Left ventricle myocardium inferior (tissue), 1 donor: ENCODE results near the gene UMODL1. TPM values are rescaled to one million over a fixed set of nuclear protein-coding genes. Genes with fewer than 3 reads are reported as not detected.
"Not testable (repeated sequence)": the region's sequence is repeated elsewhere in the genome, so short reads cannot be mapped to it uniquely, and the experiment has no call there.

Experiments
- DNase-seq: peaks from one replicate; pipeline ENCODE4 v3.0.0-alpha.2; 2020
- H3K27ac ChIP-seq: fragments of 200-600 bp; replicated peaks from 2 replicates; pipeline ENCODE4 v1.8.0; 2021
- H3K27me3 ChIP-seq: fragments of 200-600 bp; 2 replicates; pipeline ENCODE4 v1.8.0; 2021; ENCODE audit warnings: low read depth
- H3K36me3 ChIP-seq: fragments of 200-600 bp; 2 replicates; pipeline ENCODE4 v1.8.0; 2021
- H3K4me1 ChIP-seq: fragments of 200-600 bp; 2 replicates; pipeline ENCODE4 v1.8.0; 2021
- H3K4me3 ChIP-seq: fragments of 200-600 bp; 2 replicates; pipeline ENCODE4 v1.8.0; 2021; ENCODE audit warnings: mild to moderate bottlenecking, moderate library complexity
- H3K9me3 ChIP-seq: fragments of 200-600 bp; replicated peaks from 2 replicates; pipeline ENCODE4 v1.8.0; 2021
- intact Hi-C: fragments of 100-400 bp; cut with micrococcal nuclease; formaldehyde crosslinking; loops from one replicate; pipeline ENCODE4 v1.11.0; 2022
- total RNA-seq: library from RNA; stranded (reverse); fragmentation: NEBNext Ultra II Directional; extraction: Animal tissue kit (Norgen Biotek cat#: 25700); gene quantifications from one replicate; pipeline ENCODE4 v1.2.1, GENCODE V29; 2021
- TF ChIP-seq, protein P1 (sequence below): fragments of 200-600 bp; IDR thresholded peaks from 2 replicates; pipeline ENCODE4 v1.8.0; 2021; ENCODE audit warnings: antibody characterized with exemption, mild to moderate bottlenecking, borderline replicate concordance
- donor health status: DM: no; HTN: yes; CAD: no; lungs with severe emphysema.

The UMODL1 gene
- total RNA-seq, 1 donor from 2014 or later, result 0.08 TPM

- Histone ChIP-seq H3K4me1 (no peaks in the 10 kb centered on the region), H3K4me3 (no peak overlapping the region), H3K27ac (no peak overlapping the region), H3K9me3 (no peaks in the 10 kb centered on the region), H3K36me3 (no peaks in the 10 kb centered on the region), H3K27me3 (peaks cover 50% of the 10 kb centered on the region)
- TF ChIP-seq, protein P1, sequence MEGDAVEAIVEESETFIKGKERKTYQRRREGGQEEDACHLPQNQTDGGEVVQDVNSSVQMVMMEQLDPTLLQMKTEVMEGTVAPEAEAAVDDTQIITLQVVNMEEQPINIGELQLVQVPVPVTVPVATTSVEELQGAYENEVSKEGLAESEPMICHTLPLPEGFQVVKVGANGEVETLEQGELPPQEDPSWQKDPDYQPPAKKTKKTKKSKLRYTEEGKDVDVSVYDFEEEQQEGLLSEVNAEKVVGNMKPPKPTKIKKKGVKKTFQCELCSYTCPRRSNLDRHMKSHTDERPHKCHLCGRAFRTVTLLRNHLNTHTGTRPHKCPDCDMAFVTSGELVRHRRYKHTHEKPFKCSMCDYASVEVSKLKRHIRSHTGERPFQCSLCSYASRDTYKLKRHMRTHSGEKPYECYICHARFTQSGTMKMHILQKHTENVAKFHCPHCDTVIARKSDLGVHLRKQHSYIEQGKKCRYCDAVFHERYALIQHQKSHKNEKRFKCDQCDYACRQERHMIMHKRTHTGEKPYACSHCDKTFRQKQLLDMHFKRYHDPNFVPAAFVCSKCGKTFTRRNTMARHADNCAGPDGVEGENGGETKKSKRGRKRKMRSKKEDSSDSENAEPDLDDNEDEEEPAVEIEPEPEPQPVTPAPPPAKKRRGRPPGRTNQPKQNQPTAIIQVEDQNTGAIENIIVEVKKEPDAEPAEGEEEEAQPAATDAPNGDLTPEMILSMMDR, result no peak
- no peak for DNase-seq
- intact Hi-C loops, result no loop called here
Measured at GRCh38 chr21:42073145-42074099, 2.3 kb downstream of the UMODL1 start.

DNA sequence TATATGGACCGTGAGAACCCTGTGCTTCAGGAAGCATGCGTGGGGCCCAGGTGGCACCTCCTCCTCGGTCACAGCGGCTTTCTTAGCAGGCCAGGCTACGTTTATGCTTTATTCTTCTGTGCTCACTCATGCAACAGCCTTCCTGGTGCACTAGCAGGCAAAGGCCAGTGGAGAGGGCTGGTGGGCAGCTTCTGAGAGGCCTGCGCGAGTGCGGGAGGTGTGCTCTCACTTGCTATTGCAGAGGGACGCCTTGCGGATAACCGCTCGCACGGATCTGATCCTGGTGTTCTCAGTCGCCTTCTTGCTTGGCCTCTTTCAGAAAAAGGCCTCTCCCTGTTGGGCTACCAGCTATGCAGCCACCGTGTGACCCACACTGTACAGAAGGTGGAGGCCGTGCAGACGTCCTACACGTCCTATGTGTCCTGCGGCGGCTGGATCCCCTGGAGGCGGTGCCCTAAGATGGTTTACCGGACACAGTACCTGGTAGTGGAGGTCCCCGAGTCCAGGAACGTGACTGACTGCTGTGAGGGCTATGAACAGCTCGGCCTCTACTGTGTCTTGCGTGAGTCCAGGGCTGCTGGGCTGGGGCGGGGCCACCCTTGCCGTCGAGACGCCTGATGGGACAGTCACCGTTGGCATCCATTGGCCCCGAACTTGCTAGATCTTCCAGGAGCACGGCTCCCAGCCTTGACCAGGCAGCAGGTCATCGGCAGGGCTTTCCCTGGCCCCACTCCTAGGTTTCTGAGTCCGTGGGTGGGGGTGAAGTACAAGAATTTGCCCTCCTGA is 4.8 kb downstream of the UMODL1 start:
- intact Hi-C loops, result no loop called here
- no peak for DNase-seq
- Histone ChIP-seq H3K36me3 (no peaks in the 10 kb centered on the region), H3K9me3 (no peaks in the 10 kb centered on the region), H3K4me1 (no peaks in the 10 kb centered on the region), H3K27me3 (peaks cover 54% of the 10 kb centered on the region), H3K4me3 (no peak overlapping the region), H3K27ac (no peak overlapping the region)
- TF ChIP-seq, protein P1, result no peak

DNA sequence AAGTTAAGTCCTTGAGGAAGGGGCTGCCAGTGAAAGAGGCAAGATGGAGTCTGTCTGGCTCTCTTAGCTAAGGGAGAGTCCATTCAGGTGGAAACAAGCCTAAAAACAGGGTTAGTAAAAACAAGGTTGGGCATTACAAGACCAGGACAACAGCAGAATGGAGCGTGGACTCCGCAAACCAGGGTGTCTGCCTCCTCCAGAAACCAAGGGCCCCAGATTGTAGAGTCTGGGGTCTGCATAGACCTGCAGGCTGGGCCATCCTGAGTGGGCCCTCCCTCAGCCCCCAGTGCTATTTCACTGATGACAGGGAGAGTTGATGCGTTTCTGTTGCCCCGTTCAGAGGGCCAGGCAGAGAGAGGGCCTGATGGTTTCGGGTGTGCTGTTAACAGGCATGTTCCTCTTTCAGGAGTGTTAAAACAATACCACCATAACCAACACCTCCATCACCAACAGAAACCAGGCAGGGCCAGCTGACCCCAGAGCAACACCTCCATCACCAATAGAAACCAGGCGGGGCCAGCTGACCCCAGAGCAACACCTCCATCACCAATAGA is 6.6 kb downstream of the UMODL1 start:
- intact Hi-C loops, H3K4me3 ChIP-seq, H3K36me3 ChIP-seq, H3K27ac ChIP-seq, DNase-seq, H3K4me1 ChIP-seq, H3K9me3 ChIP-seq: not testable (repeated sequence)
- H3K27me3 ChIP-seq, result peaks cover 48% of the 10 kb centered on the region

DNA sequence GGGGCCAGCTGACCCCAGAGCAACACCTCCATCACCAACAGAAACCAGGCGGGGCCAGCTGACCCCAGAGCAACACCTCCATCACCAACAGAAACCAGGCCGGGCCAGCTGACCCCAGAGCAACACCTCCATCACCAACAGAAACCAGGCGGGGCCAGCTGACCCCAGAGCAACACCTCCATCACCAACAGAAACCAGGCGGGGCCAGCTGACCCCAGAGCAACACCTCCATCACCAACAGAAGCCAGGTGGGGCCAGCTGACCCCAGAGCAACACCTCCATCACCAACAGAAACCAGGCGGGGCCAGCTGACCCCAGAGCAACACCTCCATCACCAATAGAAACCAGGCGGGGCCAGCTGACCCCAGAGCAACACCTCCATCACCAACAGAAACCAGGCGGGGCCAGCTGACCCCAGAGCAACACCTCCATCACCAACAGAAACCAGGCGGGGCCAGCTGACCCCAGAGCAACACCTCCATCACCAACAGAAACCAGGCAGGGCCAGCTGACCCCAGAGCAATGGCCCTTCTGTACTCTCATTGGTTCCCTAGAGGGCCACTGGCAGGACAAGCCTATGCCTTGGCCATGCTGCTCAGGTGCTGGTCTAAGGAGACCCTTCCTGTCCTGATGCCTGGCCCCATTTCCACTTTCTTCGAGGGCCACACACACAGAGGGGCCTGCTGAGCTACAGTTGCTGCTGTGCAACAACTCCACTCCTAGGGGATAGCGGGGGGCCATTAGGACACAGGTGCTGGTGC is 7.3 kb downstream of the UMODL1 start:
- H3K4me1 ChIP-seq, intact Hi-C loops, H3K36me3 ChIP-seq, H3K27ac ChIP-seq, DNase-seq, H3K4me3 ChIP-seq, H3K9me3 ChIP-seq: not testable (repeated sequence)
- peaks cover 48% of the 10 kb centered on the region for H3K27me3 ChIP-seq

DNA sequence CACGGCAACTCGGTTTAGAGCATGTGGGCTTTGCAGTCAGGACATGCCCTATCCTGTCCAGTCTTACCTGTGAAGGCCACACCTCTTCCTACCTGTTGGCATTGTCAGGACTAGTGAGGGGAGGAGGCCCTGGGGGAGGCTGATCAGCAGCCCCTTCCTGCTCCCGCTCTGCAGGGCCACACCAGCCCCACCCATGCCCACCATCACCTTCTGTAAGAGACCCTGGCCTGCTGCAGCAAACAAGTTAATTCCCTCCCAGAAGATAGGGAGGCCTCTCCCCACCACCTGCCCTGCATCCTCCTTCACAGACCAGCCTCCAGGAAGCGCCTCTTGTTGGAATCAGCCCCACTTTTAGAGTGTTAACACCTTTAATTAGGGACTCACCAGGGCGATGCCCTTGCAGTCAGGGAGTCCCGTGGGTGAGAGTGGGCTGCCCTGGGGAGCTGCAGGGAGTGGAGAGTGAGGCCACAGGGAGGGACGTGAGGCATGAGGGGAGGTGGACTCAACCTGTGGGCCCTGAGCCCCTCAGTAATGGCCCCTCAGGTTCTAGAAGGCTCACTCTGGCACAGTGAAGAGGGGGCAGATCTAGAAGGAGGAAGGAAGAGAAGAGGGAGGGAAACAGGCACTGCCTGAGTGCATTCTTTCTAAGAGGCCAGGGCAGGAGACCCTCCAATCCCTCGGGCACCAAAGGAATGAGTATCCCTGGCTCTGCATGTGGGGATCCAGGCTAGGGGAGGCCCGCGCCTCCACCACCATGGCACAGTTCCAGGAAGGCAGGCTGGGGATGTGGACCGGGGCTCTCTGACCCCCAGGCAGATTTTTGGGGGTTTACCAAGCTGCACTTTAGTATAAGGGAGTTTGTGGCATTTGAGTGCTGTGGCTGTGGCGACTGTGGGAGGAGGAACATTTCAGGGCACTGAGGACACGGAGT is 8.2 kb downstream of the UMODL1 start:
- H3K4me3 ChIP-seq, result no peak overlapping the region
- intact Hi-C loops, result no loop called here
- no peak overlapping the region for H3K27ac ChIP-seq
- no peaks in the 10 kb centered on the region for H3K36me3 ChIP-seq
- H3K27me3 ChIP-seq, result peaks cover 48% of the 10 kb centered on the region
- TF ChIP-seq, protein P1, result no peak
- H3K4me1 ChIP-seq, result no peaks in the 10 kb centered on the region
- no peaks in the 10 kb centered on the region for H3K9me3 ChIP-seq
- DNase-seq, result no peak
